HCT116 (cell line): ENCODE results near the gene MAB21L3. TPM values are rescaled to one million over a fixed set of nuclear protein-coding genes. Genes with fewer than 3 reads are reported as not detected.

Experiments used
- ATAC-seq: fragments of 200-7000 bp; cut with Tn5 transposase; 2 replicates; pipeline ENCODE4 v1.9.1; 2020; ENCODE audit warnings: mild to moderate bottlenecking, moderate library complexity
- BruUV-seq: library from RNA; stranded (reverse); fragments of 400-500 nt; replicated peaks from 2 replicates; lab custom pipeline; 2021; lab: Mats Ljungman, UMichigan
- CTCF ChIA-PET: fragments of 300-600 bp; sonication (Branson Sonifier 250); formaldehyde crosslinking; loops from one replicate; lab custom pipeline; 2021; ENCODE audit warnings: antibody characterized with exemption; lab: Charles Lee
- POLR2A ChIA-PET: fragments of 300-600, 350-600 bp; sonication (Branson Sonifier 250); formaldehyde crosslinking; loops from one replicate; lab custom pipeline; 2021; ENCODE audit warnings: antibody characterized with exemption; lab: Charles Lee
- RAD21 ChIA-PET, 2 experiments: fragments of 300-600 bp; sonication (Branson Sonifier 250); formaldehyde crosslinking; loops; one replicate each; lab custom pipeline; 2023; ENCODE audit warnings: low total read pairs in 2 of 2; ENCODE audit not compliant: uncharacterized antibody in 2 of 2, unreplicated experiment in 2 of 2, low non-redundant PET in 1 of 2; lab: Charles Lee
- DNase-seq: peaks from one replicate; pipeline ENCODE4 v3.0.0-alpha.2; 2010; ENCODE audit warnings: low read depth, low spot score
- H2AFZ ChIP-seq: fragments of 200-600 bp; shearing (Covaris generic), sonication (generic); 2 replicates; pipeline ENCODE4 v1.6.1; 2017; ENCODE audit warnings: low read depth, mixed run types, mixed read lengths, antibody characterized with exemption, low read length; ENCODE audit not compliant: poor library complexity, severe bottlenecking
- H3K27ac ChIP-seq: 2 replicates; pipeline ENCODE4 v1.5.1; 2012; ENCODE audit warnings: low read depth, low read length
- H3K27me3 ChIP-seq: fragments of 200-600 bp; sonication (generic); 2 replicates; pipeline ENCODE4 v1.6.1; 2016; ENCODE audit warnings: mixed run types, low read length, mixed read lengths; ENCODE audit not compliant: insufficient read depth
- H3K36me3 ChIP-seq, 2 experiments: fragments of 200-500 bp in 1 of 2; fragments of 200-600 bp in 1 of 2; sonication (Bioruptor generic) in 1 of 2; sonication (generic) in 1 of 2; 2 replicates each; pipeline versions ENCODE4 v1.5.1 to v1.6.1; 2014 to 2016; ENCODE audit warnings: low read length in 2 of 2, inconsistent platforms in 1 of 2, mixed read lengths in 1 of 2, mixed run types in 1 of 2; ENCODE audit not compliant: insufficient read depth in 2 of 2, control insufficient read depth in 1 of 2
- H3K4me1 ChIP-seq, 2 experiments: fragments of 200-600 bp in 1 of 2; sonication (generic) in 1 of 2; 2 replicates each; pipeline versions ENCODE4 v1.5.1 to v1.6.1; 2012 to 2017; ENCODE audit warnings: low read length in 2 of 2, inconsistent platforms in 1 of 2, mild to moderate bottlenecking in 1 of 2, mixed read lengths in 1 of 2, mixed run types in 1 of 2, moderate library complexity in 1 of 2; ENCODE audit not compliant: insufficient read depth in 2 of 2, control insufficient read depth in 1 of 2
- H3K4me2 ChIP-seq: fragments of 200-600 bp; sonication (generic); 2 replicates; pipeline ENCODE4 v1.6.1; 2017; ENCODE audit warnings: mixed run types, low read length, mixed read lengths
- H3K4me3 ChIP-seq, 2 experiments: fragments of 200-600 bp in 1 of 2; sonication (generic) in 1 of 2; replicated peaks in 1 of 2; 2 replicates each; pipeline ENCODE4 v1.5.1; 2011 to 2016; ENCODE audit warnings: low read length in 2 of 2, control low read depth in 1 of 2, low read depth in 1 of 2, mild to moderate bottlenecking in 1 of 2, mixed read lengths in 1 of 2, mixed run types in 1 of 2
- H3K79me2 ChIP-seq: fragments of 200-600 bp; sonication (generic); 2 replicates; pipeline ENCODE4 v1.6.1; 2017; ENCODE audit warnings: mild to moderate bottlenecking, mixed run types, low read length, moderate library complexity, mixed read lengths; ENCODE audit not compliant: insufficient read depth
- H3K9ac ChIP-seq: fragments of 200-600 bp; sonication (generic); 2 replicates; pipeline ENCODE4 v1.6.1; 2016; ENCODE audit warnings: low read length, mixed read lengths
- H3K9me2 ChIP-seq: fragments of 200-600 bp; sonication (generic), shearing (Covaris generic); 2 replicates; pipeline ENCODE4 v1.6.1; 2017; ENCODE audit warnings: mixed run types, mild to moderate bottlenecking, moderate library complexity; ENCODE audit not compliant: insufficient read depth
- H3K9me3 ChIP-seq, 2 experiments: fragments of 200-500 bp in 1 of 2; fragments of 200-600 bp in 1 of 2; sonication (Bioruptor generic) in 1 of 2; sonication (generic) in 1 of 2; 2 replicates each; pipeline ENCODE4 v1.6.1; 2014 to 2017; ENCODE audit warnings: low read length in 2 of 2, mixed read lengths in 2 of 2, inconsistent platforms in 1 of 2, low read depth in 1 of 2, mild to moderate bottlenecking in 1 of 2, mixed run types in 1 of 2, moderate library complexity in 1 of 2; ENCODE audit not compliant: control insufficient read depth in 1 of 2, insufficient read depth in 1 of 2
- H4K20me1 ChIP-seq: fragments of 200-600 bp; sonication (generic), shearing (Covaris generic); 2 replicates; pipeline ENCODE4 v1.6.1; 2017; ENCODE audit warnings: mixed run types, mild to moderate bottlenecking, moderate library complexity; ENCODE audit not compliant: insufficient read depth
- CTCF ChIP-seq, 3 experiments: fragments of 200-600 bp in 1 of 3; sonication (generic) in 1 of 3; IDR thresholded peaks in 2 of 3; conservative IDR thresholded peaks in 1 of 3; 2 replicates each; pipeline ENCODE4 v1.5.1; 2012 to 2017; ENCODE audit warnings: low read depth in 2 of 3, low read length in 2 of 3, antibody characterized with exemption in 1 of 3, borderline replicate concordance in 1 of 3, control low read depth in 1 of 3, mild to moderate bottlenecking in 1 of 3, mixed read lengths in 1 of 3, mixed run types in 1 of 3, moderate library complexity in 1 of 3; ENCODE audit not compliant: insufficient read depth in 1 of 3
- EZH2 ChIP-seq: fragments of 200-600 bp; sonication (generic); IDR thresholded peaks from 2 replicates; pipeline ENCODE4 v1.6.1; 2017; ENCODE audit warnings: antibody characterized with exemption, mixed run types
- EZH2phosphoT487 ChIP-seq: fragments of 200-600 bp; IDR thresholded peaks from 2 replicates; pipeline ENCODE4 v1.6.1; 2018; ENCODE audit warnings: antibody characterized with exemption, borderline replicate concordance
- intact Hi-C: fragments of 100-400 bp; cut with micrococcal nuclease; formaldehyde crosslinking; loops from 2 replicates; pipeline ENCODE4 v1.10.0; 2022
- total RNA-seq: library from RNA; stranded (reverse); gene quantifications from one replicate; pipeline ENCODE4 v1.2.1, GENCODE V29; 2021; ENCODE audit not compliant: unreplicated experiment
- TF ChIP-seq, protein P1 (sequence below): IDR thresholded peaks from 2 replicates; pipeline ENCODE4 v1.6.1; 2012
- TF ChIP-seq, protein P2 (sequence below): IDR thresholded peaks from 2 replicates; pipeline ENCODE4 v1.6.1; 2012; ENCODE audit warnings: low read depth

MAB21L3 gene
- total RNA-seq, 1 experiment from 2014 or later, result not detected

- H2AFZ ChIP-seq, result no peak overlapping the region
- no peak overlapping the region for H3K4me3 ChIP-seq
- ATAC-seq (no peak), DNase-seq (no peak)
- H4K20me1 ChIP-seq, result no peaks in the 10 kb centered on the region
- intact Hi-C loops, result no loop called here
- H3K9me3 ChIP-seq, result no peaks in the 10 kb centered on the region
- TF ChIP-seq, protein P1, sequence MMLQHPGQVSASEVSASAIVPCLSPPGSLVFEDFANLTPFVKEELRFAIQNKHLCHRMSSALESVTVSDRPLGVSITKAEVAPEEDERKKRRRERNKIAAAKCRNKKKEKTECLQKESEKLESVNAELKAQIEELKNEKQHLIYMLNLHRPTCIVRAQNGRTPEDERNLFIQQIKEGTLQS, result no peak
- TF ChIP-seq CTCF (IDR thresholded peaks at IDR 0.05 in 2 of 3, conservative IDR thresholded peaks at IDR 0.05 in 1 of 3; ENCODE audit: borderline replicate concordance in 1 of 3, insufficient read depth in 1 of 3, low read depth in 2 of 3, low read length in 2 of 3), result no peak
- no peak for TF ChIP-seq EZH2
- no peak for TF ChIP-seq EZH2phosphoT487
- TF ChIP-seq, protein P2, sequence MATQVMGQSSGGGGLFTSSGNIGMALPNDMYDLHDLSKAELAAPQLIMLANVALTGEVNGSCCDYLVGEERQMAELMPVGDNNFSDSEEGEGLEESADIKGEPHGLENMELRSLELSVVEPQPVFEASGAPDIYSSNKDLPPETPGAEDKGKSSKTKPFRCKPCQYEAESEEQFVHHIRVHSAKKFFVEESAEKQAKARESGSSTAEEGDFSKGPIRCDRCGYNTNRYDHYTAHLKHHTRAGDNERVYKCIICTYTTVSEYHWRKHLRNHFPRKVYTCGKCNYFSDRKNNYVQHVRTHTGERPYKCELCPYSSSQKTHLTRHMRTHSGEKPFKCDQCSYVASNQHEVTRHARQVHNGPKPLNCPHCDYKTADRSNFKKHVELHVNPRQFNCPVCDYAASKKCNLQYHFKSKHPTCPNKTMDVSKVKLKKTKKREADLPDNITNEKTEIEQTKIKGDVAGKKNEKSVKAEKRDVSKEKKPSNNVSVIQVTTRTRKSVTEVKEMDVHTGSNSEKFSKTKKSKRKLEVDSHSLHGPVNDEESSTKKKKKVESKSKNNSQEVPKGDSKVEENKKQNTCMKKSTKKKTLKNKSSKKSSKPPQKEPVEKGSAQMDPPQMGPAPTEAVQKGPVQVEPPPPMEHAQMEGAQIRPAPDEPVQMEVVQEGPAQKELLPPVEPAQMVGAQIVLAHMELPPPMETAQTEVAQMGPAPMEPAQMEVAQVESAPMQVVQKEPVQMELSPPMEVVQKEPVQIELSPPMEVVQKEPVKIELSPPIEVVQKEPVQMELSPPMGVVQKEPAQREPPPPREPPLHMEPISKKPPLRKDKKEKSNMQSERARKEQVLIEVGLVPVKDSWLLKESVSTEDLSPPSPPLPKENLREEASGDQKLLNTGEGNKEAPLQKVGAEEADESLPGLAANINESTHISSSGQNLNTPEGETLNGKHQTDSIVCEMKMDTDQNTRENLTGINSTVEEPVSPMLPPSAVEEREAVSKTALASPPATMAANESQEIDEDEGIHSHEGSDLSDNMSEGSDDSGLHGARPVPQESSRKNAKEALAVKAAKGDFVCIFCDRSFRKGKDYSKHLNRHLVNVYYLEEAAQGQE, result no peak
- no peaks in the 10 kb centered on the region for H3K79me2 ChIP-seq
- no peak overlapping the region for H3K9ac ChIP-seq
- H3K9me2 ChIP-seq, result no peaks in the 10 kb centered on the region
- RAD21 ChIA-PET, result no interaction called here
- no peaks in the 10 kb centered on the region for H3K27me3 ChIP-seq
- no TSS peak for BruUV-seq
- no peaks in the 10 kb centered on the region for H3K36me3 ChIP-seq
- CTCF ChIA-PET, result interaction anchor here (1.1 to 1.6 kb wide), 2 partner anchors 330 to 331 kb away, joined by 3 to 9 read pairs; no protein-coding TSS in a partner anchor
- no peak overlapping the region for H3K27ac ChIP-seq
- POLR2A ChIA-PET, result no interaction called here
- H3K4me2 ChIP-seq, result no peak overlapping the region
- H3K4me1 ChIP-seq, result peaks cover 0 to 13% of the 10 kb centered on the region in 2 experiments; a peak in 2 of 4 replicates
Observed at GRCh38 chr1:116154536-116154935, 43.3 kb downstream of the MAB21L3 start.
